HPDE6-E6E7 (cell line): ENCODE results near the gene RREB1.

Experiments
- DNase-seq: peaks from one replicate; pipeline ENCODE4 v3.0.0; 2011; ENCODE audit warnings: missing footprints; ENCODE audit errors: extremely low spot score

RREB1 gene, protein sequence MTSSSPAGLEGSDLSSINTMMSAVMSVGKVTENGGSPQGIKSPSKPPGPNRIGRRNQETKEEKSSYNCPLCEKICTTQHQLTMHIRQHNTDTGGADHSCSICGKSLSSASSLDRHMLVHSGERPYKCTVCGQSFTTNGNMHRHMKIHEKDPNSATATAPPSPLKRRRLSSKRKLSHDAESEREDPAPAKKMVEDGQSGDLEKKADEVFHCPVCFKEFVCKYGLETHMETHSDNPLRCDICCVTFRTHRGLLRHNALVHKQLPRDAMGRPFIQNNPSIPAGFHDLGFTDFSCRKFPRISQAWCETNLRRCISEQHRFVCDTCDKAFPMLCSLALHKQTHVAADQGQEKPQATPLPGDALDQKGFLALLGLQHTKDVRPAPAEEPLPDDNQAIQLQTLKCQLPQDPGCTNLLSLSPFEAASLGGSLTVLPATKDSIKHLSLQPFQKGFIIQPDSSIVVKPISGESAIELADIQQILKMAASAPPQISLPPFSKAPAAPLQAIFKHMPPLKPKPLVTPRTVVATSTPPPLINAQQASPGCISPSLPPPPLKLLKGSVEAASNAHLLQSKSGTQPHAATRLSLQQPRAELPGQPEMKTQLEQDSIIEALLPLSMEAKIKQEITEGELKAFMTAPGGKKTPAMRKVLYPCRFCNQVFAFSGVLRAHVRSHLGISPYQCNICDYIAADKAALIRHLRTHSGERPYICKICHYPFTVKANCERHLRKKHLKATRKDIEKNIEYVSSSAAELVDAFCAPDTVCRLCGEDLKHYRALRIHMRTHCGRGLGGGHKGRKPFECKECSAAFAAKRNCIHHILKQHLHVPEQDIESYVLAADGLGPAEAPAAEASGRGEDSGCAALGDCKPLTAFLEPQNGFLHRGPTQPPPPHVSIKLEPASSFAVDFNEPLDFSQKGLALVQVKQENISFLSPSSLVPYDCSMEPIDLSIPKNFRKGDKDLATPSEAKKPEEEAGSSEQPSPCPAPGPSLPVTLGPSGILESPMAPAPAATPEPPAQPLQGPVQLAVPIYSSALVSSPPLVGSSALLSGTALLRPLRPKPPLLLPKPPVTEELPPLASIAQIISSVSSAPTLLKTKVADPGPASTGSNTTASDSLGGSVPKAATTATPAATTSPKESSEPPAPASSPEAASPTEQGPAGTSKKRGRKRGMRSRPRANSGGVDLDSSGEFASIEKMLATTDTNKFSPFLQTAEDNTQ (N-terminal part only)

DNA sequence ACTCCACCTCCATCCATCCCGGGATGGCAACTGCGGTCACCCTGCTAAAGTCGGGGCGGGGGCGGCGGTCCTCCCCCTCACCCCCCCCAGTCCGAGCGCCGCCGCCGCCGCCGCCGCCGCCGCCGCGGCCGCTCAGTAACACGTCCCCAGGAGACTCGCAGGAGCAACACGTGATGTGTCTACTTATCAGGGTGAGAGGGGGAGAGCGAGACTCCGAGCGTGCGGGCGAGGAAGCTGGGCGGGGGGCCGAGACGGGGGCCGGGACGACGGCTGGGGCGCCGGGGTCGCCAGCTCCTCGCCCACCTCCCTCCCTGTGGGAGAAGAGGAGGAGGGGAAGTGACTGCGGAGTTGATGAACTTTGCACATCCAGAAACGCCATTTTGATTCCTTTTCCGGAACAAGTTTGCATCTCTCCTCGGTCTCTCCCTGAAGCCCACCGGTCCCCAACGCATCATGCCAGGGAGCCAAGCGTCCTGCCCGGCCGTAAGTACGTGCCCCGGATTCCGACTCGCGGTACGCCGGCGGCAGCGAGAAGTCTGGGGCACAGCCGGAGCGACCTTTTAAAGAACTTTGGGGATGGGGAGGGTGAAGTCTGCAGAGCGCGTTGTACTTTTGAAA is at the start of gene RREB1:
TSS of gene RREB1 (plus strand) at position 384 of the 618 bp plus-strand sequence. CDS start 73,951 bp downstream, outside the sequence.
- peak; percentile 78 for DNase-seq

DNA sequence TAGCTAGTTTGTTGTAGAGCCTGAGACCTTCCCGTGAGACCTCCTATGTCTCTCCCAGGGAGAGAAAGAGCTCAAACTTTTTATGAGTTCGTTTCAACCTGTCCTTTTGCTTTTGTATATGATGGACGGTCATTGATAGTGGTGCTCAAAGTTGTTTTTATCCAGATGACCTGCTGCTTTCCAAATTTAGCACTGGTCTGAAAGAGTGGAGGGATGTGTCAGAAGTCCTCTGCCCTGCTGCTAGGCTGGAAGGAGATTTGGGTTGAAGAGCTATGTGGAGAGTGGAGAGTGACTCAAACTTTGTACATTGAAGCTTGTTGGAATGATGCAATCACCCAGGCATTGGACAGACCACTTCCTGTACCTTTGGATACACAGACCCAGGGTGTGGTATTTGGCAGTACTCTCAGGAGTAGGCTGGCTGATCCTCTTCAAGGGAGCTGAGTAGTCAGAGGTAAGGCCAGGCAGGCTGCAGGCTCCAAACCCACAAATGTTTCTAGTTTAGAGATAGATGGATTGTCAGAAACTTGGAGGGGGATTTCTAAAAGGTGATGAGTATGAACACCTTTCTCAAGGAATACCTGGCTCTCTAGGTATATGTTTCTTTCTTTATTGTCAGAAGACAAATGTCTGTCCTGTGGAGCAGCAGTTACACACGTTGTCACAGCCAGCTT is 49.4 kb upstream of the RREB1 start:
- peak; percentile 93 for DNase-seq

DNA sequence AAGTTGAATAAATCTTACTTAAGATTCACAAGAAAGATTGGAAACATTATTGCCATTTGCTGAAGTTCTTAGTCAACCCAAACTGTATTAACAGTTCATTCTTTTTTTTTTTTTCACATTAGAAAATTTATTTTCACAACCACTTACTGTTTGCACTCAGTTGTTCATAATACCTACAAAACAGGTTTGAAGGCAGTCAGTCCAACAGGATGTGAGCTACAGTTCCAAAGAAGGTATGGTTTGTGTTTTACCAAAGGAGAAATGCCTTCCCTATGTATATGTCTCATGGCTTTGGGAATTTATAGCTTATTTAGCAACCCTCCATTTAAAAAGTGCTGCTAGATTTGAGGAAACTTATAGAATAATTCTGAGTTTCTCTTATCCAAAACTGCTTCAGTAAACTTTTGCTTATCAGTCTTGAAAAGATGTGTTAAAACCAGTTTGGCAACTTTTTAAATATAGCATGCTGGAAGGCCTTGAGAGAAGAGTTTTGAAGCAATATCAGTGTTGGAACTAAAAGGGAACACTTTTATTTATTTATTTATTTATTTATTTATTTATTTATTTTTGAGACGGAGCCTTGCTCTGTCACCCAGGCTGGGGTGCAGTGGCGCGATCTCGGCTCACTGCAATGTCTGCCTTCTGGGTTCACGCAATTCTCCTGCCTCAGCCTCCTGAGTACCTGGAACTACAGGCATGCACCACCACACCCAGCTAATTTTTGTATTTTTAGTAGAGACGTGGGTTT is 46.8 kb upstream of the RREB1 start:
- peak; percentile 43 for DNase-seq

DNA sequence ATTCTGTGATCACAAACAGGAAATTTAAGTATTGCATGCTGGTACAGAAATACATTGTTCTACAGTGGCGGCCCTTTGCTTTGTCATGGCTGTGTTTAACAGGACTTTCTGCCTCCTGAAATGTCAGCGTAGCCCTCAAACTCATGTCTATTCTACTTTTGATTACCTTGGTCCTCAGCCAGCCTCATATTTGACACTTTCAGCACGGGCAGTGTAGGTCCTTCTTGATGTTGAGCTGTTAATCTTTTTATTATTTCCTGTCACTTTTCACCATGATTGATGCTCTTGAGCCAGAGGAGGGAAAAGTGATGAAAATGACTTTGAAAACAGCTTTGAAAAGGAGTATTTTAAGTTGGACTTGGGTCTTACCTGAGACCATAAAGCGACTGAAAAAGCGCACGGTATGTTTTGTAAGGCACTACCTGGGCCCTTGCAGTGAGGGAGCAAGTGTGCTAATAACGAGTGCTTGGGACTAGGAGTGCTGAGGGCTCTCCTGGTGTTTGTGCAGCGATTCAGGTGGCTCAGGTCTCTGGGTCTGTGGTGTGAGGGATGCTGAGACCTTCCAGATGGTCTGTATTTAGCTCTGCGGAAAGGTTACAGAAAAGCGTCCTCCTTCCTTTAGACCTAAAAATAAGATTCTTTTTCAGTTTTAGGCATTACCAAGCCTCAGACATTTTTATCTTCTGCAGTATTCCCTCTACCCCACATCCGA is 45.2 kb upstream of the RREB1 start:
- DNase-seq, result no peak

DNA sequence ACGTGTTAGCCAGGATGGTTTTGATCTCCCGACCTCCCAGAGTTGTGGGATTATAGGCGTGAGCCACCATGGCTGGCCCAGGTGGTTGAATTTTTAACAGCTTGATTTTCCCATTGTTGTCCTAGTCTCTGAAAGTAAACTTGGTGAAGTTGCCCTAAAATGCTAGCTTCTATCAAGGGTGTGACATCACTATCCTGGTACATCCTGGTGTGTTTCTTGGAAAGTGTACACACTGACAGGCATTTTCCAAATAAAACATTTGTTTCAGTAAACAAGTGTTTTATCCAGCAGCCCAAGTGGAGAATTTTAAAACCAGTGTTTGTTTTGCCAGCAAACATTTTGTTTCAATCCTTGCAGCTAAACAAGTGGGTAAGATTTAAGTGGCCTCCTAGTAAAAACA is 40.5 kb upstream of the RREB1 start:
- DNase-seq, result no peak

DNA sequence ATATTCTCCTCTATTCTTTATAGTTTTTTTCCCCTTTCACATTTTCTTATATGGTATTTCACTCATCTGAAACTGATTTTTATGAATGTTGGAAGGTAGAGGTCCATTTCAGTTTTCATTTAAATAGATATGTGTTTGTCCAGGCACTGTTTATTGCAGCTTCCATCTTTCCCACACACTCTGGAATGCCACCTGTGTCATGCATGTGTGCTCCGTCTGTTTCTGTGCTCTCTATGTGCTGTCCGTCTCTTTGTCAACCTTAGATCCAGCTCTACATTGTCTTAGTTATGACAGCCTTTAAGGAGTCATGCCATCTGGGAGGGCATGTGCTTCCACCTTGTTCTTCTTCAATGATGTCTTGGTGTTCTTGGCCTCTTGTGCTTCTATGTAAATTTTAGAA is 36.4 kb upstream of the RREB1 start:
- DNase-seq, result no peak

DNA sequence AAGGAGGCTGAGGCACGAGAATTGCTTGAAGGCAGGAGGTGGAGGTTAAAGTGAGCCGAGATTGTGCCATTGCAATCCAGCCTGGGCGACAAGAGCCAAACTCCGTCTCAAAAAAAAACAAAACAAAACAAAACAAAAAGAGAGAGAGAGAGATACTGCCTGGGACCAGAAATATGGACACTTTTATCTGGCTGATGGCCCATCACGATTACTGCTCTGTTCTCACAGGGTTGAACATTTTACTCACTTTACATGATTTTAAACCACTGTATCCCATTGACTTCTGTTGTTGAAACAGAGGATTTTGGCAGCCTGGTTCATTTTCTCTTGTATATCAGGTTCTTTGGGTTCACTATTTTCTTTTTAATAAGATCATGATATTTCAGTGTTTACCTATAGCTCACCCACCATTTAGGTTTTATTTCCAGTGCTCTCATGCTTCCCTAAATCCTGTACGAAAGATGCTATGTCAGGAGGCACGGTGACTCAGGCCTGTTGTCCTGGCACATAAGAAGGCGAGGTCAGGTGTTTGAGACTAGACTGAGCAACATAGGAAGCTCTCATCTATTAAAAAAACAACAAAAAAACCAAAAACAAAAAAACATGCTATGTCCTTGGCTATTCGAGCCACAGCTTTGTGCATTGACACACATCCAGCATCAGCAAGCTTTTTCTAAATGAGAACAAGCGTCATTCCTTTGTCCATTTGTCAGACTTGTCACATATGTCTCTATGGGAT is 34.5 kb upstream of the RREB1 start:
- DNase-seq, result no peak

DNA sequence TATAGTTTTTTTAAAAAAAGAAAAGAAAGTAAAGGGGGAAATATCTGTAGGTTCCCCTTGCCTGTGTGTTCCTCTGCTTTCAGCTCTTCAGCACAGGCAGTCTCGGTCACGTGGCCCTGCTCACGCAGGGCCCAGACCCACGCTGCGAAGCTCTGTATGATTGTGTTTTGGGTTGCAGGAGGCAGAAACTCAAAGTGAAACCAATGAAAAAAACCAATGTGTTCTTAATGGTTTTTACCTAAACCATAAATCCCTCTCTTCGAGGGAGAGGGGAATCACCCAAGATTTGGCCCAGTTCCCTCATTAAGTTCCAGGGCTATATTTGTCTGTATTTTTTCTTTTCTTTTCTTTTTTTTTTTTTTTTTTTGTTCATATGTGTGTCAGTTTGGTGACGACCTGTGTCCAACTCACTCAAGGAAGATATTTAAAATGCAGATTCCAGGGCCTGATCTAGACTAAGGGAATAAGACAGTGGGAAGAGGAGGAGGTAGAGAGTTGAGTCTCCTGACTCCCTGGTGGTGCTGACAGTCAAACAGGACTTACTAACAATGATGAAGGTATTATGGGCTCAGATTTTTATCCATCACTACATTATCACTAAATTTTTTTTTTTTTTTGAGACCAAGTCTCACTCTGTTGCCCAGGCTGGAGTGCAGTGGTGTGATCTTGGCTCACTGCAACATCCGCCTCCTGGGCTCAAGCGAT is 33.8 kb upstream of the RREB1 start:
- DNase-seq, result no peak

DNA sequence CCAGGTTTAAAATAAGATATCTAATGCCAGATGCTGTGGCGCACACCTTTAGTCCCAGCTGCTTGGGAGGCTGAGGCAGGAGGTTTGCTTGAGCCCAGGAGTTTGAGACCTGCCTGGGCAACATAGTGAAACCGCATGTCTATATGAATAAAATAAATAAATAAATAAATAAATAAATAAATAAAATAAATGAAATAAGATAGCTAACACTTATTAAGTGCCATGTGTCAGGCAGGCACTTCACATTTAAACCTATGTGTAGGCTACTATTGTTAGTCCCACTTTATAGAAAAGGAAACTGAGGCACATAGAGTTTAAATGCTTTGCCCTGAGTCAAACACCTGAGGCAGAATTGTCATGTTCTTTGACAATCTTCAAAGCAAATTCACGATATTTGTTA is 32.9 kb upstream of the RREB1 start:
- no peak for DNase-seq

DNA sequence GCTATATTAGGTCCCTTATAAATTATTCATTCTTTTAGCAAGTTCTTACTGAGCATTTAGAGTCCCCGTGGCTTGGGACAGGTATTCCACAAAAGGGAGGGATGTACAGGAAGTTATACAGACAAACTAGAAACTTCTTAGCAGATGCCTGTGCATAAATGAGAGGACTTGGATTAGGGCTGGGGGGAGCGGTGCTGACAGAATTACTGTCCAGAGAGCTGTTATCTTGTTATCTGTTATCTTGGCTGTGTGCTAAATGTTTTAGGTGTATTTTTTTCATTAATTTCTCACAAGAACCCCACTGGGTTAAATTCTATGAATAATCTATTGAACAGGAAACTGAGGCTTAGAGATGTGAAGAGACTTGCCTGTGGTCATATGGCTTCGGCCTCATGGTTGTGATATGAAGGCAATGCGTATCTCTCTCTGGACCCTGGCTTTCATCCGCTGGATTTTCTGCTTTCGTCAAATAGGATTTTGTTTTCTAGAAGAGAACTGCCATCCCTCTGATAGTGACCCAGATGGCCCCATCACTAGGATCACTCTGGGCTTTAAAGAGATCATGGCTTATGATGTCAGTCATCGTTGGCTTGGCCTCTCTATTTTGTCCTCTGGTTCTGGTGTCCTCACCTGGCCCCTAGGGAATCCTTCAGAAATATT is 32.3 kb upstream of the RREB1 start:
- DNase-seq, result no peak

DNA sequence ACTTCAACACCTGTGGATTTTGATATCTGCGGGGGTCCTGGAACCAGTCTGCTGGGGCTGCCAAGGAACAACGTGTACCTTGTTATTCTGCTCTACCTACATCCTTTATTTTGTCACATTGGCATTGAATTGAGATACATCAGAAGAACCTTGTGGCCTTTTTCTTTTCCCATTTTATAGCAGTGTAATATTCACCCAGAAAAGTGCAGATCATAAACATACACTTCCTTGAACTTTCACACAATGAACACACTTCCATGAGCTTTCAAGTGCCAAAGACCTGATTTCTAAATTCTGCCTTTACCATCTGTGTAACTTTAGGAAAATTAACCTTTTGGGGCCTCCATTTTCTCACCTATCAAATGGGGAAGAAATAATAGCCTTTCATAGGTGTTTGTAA is 29.9 kb upstream of the RREB1 start:
- no peak for DNase-seq

DNA sequence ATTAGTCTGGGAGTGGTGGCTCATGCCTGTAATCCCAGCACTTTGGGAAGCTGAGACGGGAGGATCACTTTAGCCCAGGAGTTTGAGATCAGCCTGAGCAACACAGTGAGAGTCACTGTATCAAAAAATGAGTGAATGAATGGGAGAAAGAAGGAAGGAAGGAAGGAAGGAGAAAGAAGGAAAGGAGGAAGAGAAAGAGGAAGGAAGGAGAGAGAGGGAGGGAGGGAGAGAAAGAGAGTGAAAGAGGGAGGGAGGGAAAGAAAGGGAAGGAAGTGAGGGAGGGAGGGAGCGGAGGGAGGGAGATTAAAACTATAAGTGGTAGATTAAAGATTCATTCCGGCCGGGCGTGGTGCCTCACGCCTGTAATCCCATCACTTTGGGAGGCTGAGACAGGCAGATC is 28.9 kb upstream of the RREB1 start:
- no peak for DNase-seq

DNA sequence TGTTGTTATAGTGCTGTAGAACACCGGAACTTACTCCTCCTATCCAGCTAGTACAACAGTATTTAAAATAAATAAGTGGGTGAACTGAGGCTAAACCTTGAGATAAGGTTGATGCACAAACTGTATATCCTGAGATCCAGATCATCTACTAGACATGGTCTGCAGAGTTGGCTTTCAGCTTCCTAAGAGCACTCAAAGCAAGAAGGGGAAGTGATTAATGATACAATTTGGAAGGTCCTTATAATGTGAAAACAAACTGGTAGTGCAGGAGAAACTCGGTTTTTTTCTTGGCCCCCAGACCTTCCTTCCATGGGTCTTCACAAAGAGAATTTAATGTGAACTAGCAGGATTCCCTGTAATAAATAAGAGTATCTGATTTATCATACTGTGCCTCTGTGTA is 27.4 kb upstream of the RREB1 start:
- no peak for DNase-seq

DNA sequence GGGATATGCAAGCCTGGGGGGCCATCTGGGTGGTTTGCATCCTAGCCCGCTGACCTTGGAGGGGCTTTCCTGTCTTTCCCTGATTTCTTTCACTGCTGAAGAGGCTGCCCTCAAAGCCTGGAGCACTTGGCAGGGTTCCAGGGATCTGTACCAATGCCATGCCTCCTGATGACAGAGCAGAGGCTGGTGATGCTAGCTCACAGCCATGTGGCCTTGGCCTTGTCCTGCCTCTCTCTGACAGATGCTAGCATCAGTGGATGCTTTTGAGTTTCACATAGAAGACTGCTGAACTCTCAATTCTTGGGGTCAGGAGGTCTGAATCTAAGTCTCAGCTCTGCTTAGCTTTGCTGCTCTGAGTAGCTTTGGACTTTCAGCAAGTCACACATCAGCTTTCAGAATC is 21.9 kb upstream of the RREB1 start:
- no peak for DNase-seq

DNA sequence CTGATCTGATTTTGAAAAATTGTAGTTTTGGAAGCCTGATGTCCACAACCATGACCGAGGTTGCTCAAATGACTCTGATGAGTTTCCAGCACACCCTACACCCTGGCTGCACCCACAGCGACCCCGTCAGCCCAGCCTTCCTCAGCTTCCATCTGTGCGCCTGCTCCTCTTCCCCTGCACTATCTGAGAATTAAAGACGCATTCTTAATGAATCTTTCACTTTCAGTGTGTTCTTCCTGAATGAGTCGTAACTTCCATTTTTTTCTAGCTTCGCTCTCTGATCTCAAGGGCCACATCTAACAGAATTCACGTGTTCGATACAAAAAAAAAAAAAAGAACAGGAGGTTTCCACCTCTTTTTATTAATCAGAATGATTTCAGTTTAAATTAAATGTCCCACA is 21.3 kb upstream of the RREB1 start:
- DNase-seq, result no peak

DNA sequence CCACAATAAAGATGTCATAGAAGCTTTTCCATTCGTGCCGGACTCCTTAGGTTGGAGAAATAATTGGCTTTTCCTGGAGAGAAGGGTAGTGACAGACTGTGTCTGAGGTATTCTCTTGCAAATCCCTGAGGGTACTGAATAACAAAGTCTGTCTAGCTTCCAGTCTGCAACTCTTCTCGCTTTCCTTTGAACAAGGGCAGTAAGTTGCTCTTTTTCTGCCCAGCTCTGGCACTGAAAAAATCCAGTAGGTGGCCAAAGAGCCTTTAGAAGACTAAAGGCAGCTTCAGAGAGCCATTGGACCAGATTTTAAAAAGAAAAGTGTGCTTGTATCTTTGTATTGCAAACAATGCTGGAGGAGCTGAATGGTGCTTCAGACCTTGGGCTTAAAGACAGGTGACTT is 20.7 kb upstream of the RREB1 start:
- no peak for DNase-seq

DNA sequence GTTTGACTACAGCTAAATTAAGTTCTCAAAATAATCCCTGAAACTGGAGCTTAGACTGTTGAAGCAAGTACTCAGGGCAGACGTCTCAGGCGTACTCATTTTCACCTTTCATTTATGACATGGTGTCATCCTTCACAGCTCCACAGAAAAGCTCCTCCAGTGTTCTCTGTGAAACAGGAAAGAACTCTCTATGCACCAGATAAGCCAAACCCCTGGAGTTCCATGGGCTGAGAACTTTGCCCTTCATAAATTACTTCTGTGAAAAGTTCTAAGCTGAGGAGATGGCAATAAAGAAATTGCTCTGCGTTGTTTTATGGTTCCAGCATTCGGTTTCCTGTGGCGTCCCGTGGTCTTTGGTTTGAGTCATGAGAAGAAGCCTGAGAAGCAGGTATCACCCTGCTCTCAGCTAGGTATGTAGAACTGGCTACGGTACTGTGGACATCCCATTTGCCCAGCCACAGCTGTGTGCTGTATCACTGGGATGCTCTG is 20.2 kb upstream of the RREB1 start:
- no peak for DNase-seq
